ENCODE measurements around the gene TASL.
"Not testable (repeated sequence)": the region's sequence is repeated elsewhere in the genome, so short reads cannot be mapped to it uniquely, and the experiment has no call there.

Gene TASL

GRCh38 chrX:30577362-30577991, at the start of gene TASL:
Gene TASL, minus strand, starts transcription at chrX:30577766. Its CDS starts 17,411 bp downstream, at chrX:30560355.
- no peak for DNase-seq (ENCODE audit: low read depth)

GRCh38 chrX:30626402-30626801, 48.8 kb upstream of the TASL start:
- no peak for DNase-seq (ENCODE audit: low read depth)

- no peak for DNase-seq (ENCODE audit: low read depth)
Observed at GRCh38 chrX:30622361-30622760, 44.8 kb upstream of the TASL start.

- no peak for DNase-seq (ENCODE audit: low read depth)
Observed at GRCh38 chrX:30620980-30621618, 43.5 kb upstream of the TASL start.

- DNase-seq (ENCODE audit: low read depth): no peak
Observed at GRCh38 chrX:30620125-30620524, 42.6 kb upstream of the TASL start.

- DNase-seq (ENCODE audit: low read depth): no peak
Observed at GRCh38 chrX:30618160-30618765, 40.7 kb upstream of the TASL start.

GRCh38 chrX:30615229-30615628, 37.7 kb upstream of the TASL start:
- no peak for DNase-seq (ENCODE audit: low read depth)

- no peak for DNase-seq (ENCODE audit: low read depth)
Observed at GRCh38 chrX:30613721-30614120, 36.2 kb upstream of the TASL start.

- DNase-seq (ENCODE audit: low read depth): no peak
Observed at GRCh38 chrX:30612250-30612655, 34.7 kb upstream of the TASL start.

- DNase-seq (ENCODE audit: low read depth): no peak
Observed at GRCh38 chrX:30610026-30610425, 32.5 kb upstream of the TASL start.

GRCh38 chrX:30607155-30607554, 29.6 kb upstream of the TASL start:
- DNase-seq (ENCODE audit: low read depth): no peak

GRCh38 chrX:30600269-30601176, 23.0 kb upstream of the TASL start:
- not testable (repeated sequence) for DNase-seq (ENCODE audit: low read depth)

GRCh38 chrX:30597216-30598012, 19.8 kb upstream of the TASL start:
- DNase-seq (ENCODE audit: low read depth): no peak

- DNase-seq (ENCODE audit: low read depth): no peak
Observed at GRCh38 chrX:30593440-30594200, 16.1 kb upstream of the TASL start.

- no peak for DNase-seq (ENCODE audit: low read depth)
Observed at GRCh38 chrX:30592831-30593230, 15.3 kb upstream of the TASL start.

- DNase-seq (ENCODE audit: low read depth): no peak
Observed at GRCh38 chrX:30590368-30590767, 12.8 kb upstream of the TASL start.

- no peak for DNase-seq (ENCODE audit: low read depth)
Observed at GRCh38 chrX:30589146-30589888, 11.8 kb upstream of the TASL start.

- DNase-seq (ENCODE audit: low read depth): no peak
Observed at GRCh38 chrX:30586516-30586915, 8.9 kb upstream of the TASL start.

- no peak for DNase-seq (ENCODE audit: low read depth)
Observed at GRCh38 chrX:30582664-30583063, 5.1 kb upstream of the TASL start.

GRCh38 chrX:30580641-30581040, 3.1 kb upstream of the TASL start:
- DNase-seq (ENCODE audit: low read depth): no peak
